ENCODE data around the gene GM2A. TPM values are rescaled to one million over a fixed set of nuclear protein-coding genes. Genes with fewer than 3 reads are reported as not detected.

GM2A gene
- total and polyA plus RNA-seq, 2 of the 8 experiments (the other 6 are each of a cell fraction or from before 2014, with no cell fraction given), result 18.5 to 32.2 TPM

GRCh38 chr5:151234476-151235238 lies 18.3 kb upstream of the GM2A start:
- H3K23ac ChIP-seq (ENCODE audit: insufficient read length), result no peak overlapping the region
- H3K14ac ChIP-seq (ENCODE audit: insufficient read length), result no peak overlapping the region
- no peak overlapping the region for H2AK5ac ChIP-seq (ENCODE audit: low read depth, low read length)
- no peaks in the 10 kb centered on the region for H4K20me1 ChIP-seq (replicated peaks in 1 of 2; ENCODE audit: control insufficient read depth in 1 of 2, insufficient read depth in 2 of 2, low read length in 2 of 2)
- peaks cover 0 to 4% (median 2%) of the 10 kb centered on the region in 4 experiments; a peak in 4 of 7 replicates for H3K4me1 ChIP-seq (replicated peaks in 1 of 4; ENCODE audit: control insufficient read depth in 3 of 4, insufficient read depth in 4 of 4, low read length in 3 of 4)
- no peaks in the 10 kb centered on the region for H3K79me1 ChIP-seq (ENCODE audit: low read depth, low read length)
- H2BK5ac ChIP-seq (ENCODE audit: low read depth, low read length), result peak overlapping the region; percentile 1; the same call in 1 of the 2 replicates
- H2BK120ac ChIP-seq (replicated peaks; ENCODE audit: low read depth, low read length), result no peak overlapping the region
- CTCF ChIA-PET (ENCODE audit: partially characterized antibody), result interaction anchor here (0.8 to 2.5 kb wide), 12 partner anchors 11 to 187 kb away, joined by 3 to 10 read pairs (median 5); partner anchors contain the start of genes CCDC69 and GM2A
- no peak overlapping the region for H4K8ac ChIP-seq (ENCODE audit: extremely low read depth, insufficient read depth, low read length)
- H2BK12ac ChIP-seq (ENCODE audit: low read depth, low read length), result no peak overlapping the region
- peak overlapping the region; percentile 61; the same call in 1 of the 2 replicates for H2BK15ac ChIP-seq (ENCODE audit: low read length)
- H3K18ac ChIP-seq (ENCODE audit: extremely low read depth, low read length), result no peak overlapping the region
- peak overlapping the region; percentile 58; the same call in 1 of the 2 replicates for H2AFZ ChIP-seq (ENCODE audit: low read length)
- H4K5ac ChIP-seq (ENCODE audit: insufficient read length, low read depth, low read length), result no peak overlapping the region
- no peak overlapping the region for H3K4me3 ChIP-seq (ENCODE audit: extremely low read depth in 1 of 4, insufficient read depth in 2 of 4, low read depth in 3 of 4, low read length in 4 of 4)
- no peak overlapping the region for H2BK20ac ChIP-seq (ENCODE audit: low read length)
- no peak overlapping the region for H4K91ac ChIP-seq (replicated peaks; ENCODE audit: insufficient read length, low read length)
- H3K27ac ChIP-seq (ENCODE audit: low read depth, low read length), result no peak overlapping the region
- no peak overlapping the region for H3K4ac ChIP-seq (replicated peaks; ENCODE audit: insufficient read length, low read depth, low read length)
- H3K4me2 ChIP-seq (ENCODE audit: insufficient read depth in 1 of 2, low read depth in 2 of 2, low read length in 2 of 2), result no peak overlapping the region
- POLR2A ChIA-PET (ENCODE audit: partially characterized antibody), result interaction anchor here (0.8 to 1.7 kb wide), 3 partner anchors 10 to 139 kb away, joined by 3 to 4 read pairs (median 3); partner anchors contain the start of genes CCDC69 and GM2A
- no peaks in the 10 kb centered on the region for H3K36me3 ChIP-seq (ENCODE audit: control insufficient read depth in 2 of 4, insufficient read depth in 4 of 4, low read length in 3 of 4)
- no peaks in the 10 kb centered on the region for H3K79me2 ChIP-seq (ENCODE audit: control insufficient read depth in 1 of 2, insufficient read depth in 2 of 2, low read length in 2 of 2)
- H3K9ac ChIP-seq (replicated peaks in 1 of 4; ENCODE audit: extremely low read depth in 1 of 4, low read depth in 3 of 4, low read length in 3 of 4), result no peak overlapping the region
- 88% methylated on average over 16 of the region's 17 CpGs; no CpG with 5 or more reads in 1 of the 2 experiments for WGBS, 2 experiments (ENCODE audit: extremely low coverage in 1 of 2, insufficient coverage in 1 of 2, insufficient read length in 1 of 2, insufficient replicate concordance in 2 of 2, low coverage in 1 of 2, low lambda C conversion rate in 2 of 2, missing lambda C conversion rate in 1 of 2)
- DNase-seq (ENCODE audit: low read depth in 1 of 2, low spot score in 2 of 2), result no peak
- no peak overlapping the region for H3K56ac ChIP-seq (replicated peaks; ENCODE audit: insufficient read length, low read depth, low read length)
- H3K27me3 ChIP-seq (replicated peaks in 1 of 4; ENCODE audit: control insufficient read depth in 3 of 4, extremely low read depth in 1 of 4, insufficient read depth in 3 of 4, low read length in 3 of 4), result no peaks in the 10 kb centered on the region
- no peak for FAIRE-seq
- no peaks in the 10 kb centered on the region for H3K23me2 ChIP-seq (ENCODE audit: low read depth, low read length)
- H3K9me3 ChIP-seq (ENCODE audit: insufficient read depth in 2 of 2, low read depth in 1 of 2, low read length in 1 of 2), result no peaks in the 10 kb centered on the region
